HEK293T (cell line): Measurements from ENCODE around the gene MAG.

Experiments
- BHLHE40 ChIP-seq: fragments of 450-650 bp; IDR thresholded peaks from 2 replicates; pipeline ENCODE4 v1.6.1; 2016; ENCODE audit warnings: mild to moderate bottlenecking, moderate library complexity, borderline replicate concordance
- ELF4 ChIP-seq: fragments of 450-650 bp; IDR thresholded peaks from 2 replicates; pipeline ENCODE4 v1.6.1; 2017; ENCODE audit warnings: antibody characterized with exemption
- FOXA1 ChIP-seq: fragments of 450-650 bp; IDR thresholded peaks from 2 replicates; pipeline ENCODE4 v1.6.1; 2016; ENCODE audit warnings: mild to moderate bottlenecking
- FOXK2 ChIP-seq: fragments of 450-650 bp; IDR thresholded peaks from 2 replicates; pipeline ENCODE4 v1.6.1; 2016; ENCODE audit warnings: mild to moderate bottlenecking
- FOXM1 ChIP-seq: fragments of 450-650 bp; IDR thresholded peaks from 2 replicates; pipeline ENCODE4 v1.6.1; 2017; ENCODE audit warnings: mild to moderate bottlenecking, borderline replicate concordance
- L3MBTL2 ChIP-seq: fragments of 450-650 bp; conservative IDR thresholded peaks from 2 replicates; pipeline ENCODE4 v1.6.1; 2016; ENCODE audit warnings: mild to moderate bottlenecking
- PKNOX1 ChIP-seq: fragments of 450-650 bp; IDR thresholded peaks from 2 replicates; pipeline ENCODE4 v1.6.1; 2016
- SP1 ChIP-seq: fragments of 450-650 bp; IDR thresholded peaks from 2 replicates; pipeline ENCODE4 v1.6.1; 2017
- SUZ12 ChIP-seq: fragments of 450-650 bp; IDR thresholded peaks from 2 replicates; pipeline ENCODE4 v1.6.1; 2016; ENCODE audit warnings: mild to moderate bottlenecking
- TARDBP ChIP-seq: fragments of 450-650 bp; IDR thresholded peaks from 2 replicates; pipeline ENCODE4 v1.6.1; 2016

GRCh38 chr19:35273686-35274259, 18.2 kb upstream of the MAG start:
- no peak for TF ChIP-seq PKNOX1
- TF ChIP-seq ELF4, result no peak
- no peak for TF ChIP-seq SUZ12
- TF ChIP-seq SP1, result no peak
- no peak for TF ChIP-seq BHLHE40
- TF ChIP-seq TARDBP, result no peak
- TF ChIP-seq FOXM1, result no peak
- TF ChIP-seq FOXA1, result no peak
- TF ChIP-seq L3MBTL2, result no peak
- TF ChIP-seq FOXK2, result no peak
